Osteoblast (primary cell): Measurements from ENCODE around the gene ACSL5. TPM values are rescaled to one million over a fixed set of nuclear protein-coding genes. Genes with fewer than 3 reads are reported as not detected.

Experiments
- DNase-seq: peaks from one replicate; pipeline ENCODE4 v3.0.0; 2011; ENCODE audit warnings: low spot score, mixed read lengths; ENCODE audit not compliant: insufficient read length; ENCODE audit errors: missing footprints
- H2AFZ ChIP-seq: 2 replicates; pipeline ENCODE4 v1.6.0; 2011; ENCODE audit warnings: mild to moderate bottlenecking, low read length
- H3K27ac ChIP-seq: 2 replicates; pipeline ENCODE4 v1.5.1; 2011; ENCODE audit warnings: mild to moderate bottlenecking, low read depth, low read length, moderate library complexity
- H3K27me3 ChIP-seq: 2 replicates; pipeline ENCODE4 v1.6.0; 2012; ENCODE audit warnings: mild to moderate bottlenecking, control low read depth, inconsistent platforms, low read length, moderate library complexity; ENCODE audit not compliant: insufficient read depth
- H3K36me3 ChIP-seq: 2 replicates; pipeline ENCODE4 v1.5.1; 2011; ENCODE audit warnings: mild to moderate bottlenecking, low read length, control low read depth, moderate library complexity; ENCODE audit not compliant: insufficient read depth
- H3K4me1 ChIP-seq: 2 replicates; pipeline ENCODE4 v1.5.1; 2011; ENCODE audit warnings: mild to moderate bottlenecking, low read length, control low read depth, moderate library complexity; ENCODE audit not compliant: insufficient read depth
- H3K4me2 ChIP-seq: 2 replicates; pipeline ENCODE4 v1.6.0; 2011; ENCODE audit warnings: mild to moderate bottlenecking, low read length; ENCODE audit not compliant: insufficient read depth
- H3K4me3 ChIP-seq: fragments of 200-600 bp; sonication (generic); 3 replicates; pipeline ENCODE4 v1.5.1; 2012; ENCODE audit warnings: mild to moderate bottlenecking, low read length, inconsistent platforms; ENCODE audit not compliant: insufficient read depth
- H3K79me2 ChIP-seq: 2 replicates; pipeline ENCODE4 v1.6.0; 2012; ENCODE audit warnings: mild to moderate bottlenecking, low read length, control low read depth, inconsistent platforms; ENCODE audit not compliant: insufficient read depth
- H3K9me3 ChIP-seq: 2 replicates; pipeline ENCODE4 v1.5.1; 2011; ENCODE audit warnings: low read depth, low read length, control low read depth
- H4K20me1 ChIP-seq: 2 replicates; pipeline ENCODE4 v1.6.0; 2012; ENCODE audit warnings: mild to moderate bottlenecking, low read length, control low read depth; ENCODE audit not compliant: insufficient read depth
- total RNA-seq: library from RNA; depleted of rRNA; stranded (reverse); fragments of >200 nt; gene quantifications from 2 replicates; pipeline ENCODE4 v1.2.3, GENCODE V29; 2012
- TF ChIP-seq, protein P1 (sequence below): IDR thresholded peaks from 2 replicates; pipeline ENCODE4 v1.5.1; 2011; ENCODE audit warnings: mild to moderate bottlenecking, low read depth, low read length, moderate library complexity; ENCODE audit errors: extremely low read depth

The ACSL5 gene
- total RNA-seq, 1 donor, result 5.1 TPM

DNA sequence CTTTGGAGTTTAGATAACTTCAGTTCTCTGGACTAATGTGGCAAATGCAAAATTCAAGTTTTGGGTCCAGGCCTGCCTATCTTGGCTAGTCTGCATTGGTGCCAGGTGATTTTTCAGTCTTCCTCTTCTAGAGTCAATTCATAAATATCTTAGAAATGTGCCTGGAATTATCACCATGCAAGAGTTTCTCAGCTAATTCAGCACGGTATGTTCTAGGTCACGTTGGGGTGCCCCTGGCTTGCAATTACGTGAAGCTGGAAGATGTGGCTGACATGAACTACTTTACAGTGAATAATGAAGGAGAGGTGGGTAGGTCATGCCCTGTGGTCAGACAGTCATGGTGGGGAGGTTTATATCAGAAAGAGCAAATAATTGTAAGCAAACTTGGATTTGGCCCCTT is 47.8 kb downstream of the ACSL5 start:
- no peak for DNase-seq
- Histone ChIP-seq H3K4me2 (no peak overlapping the region), H2AFZ (no peak overlapping the region)

DNA sequence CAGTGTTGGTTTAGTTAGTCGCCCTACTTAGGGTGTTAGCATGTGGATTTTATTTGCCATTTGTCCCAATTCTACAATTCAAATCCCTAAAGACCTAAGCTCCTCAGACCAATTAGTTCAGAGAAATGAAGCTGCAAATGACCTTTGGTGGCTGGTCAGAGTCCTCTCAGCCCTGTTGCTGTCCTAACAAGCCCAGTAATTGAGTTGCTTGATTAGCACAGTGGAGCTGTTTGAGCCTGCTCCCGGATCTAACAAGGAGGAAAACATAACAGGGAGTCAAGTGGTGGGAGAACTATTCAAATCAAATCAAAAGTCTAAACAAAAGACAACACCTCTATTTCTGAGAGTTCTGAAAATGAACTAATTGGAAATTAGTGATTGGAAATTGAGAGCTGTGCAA is 50.7 kb downstream of the ACSL5 start:
- Histone ChIP-seq H3K36me3 (no peaks in the 10 kb centered on the region), H3K4me3 (no peak overlapping the region), H3K9me3 (no peaks in the 10 kb centered on the region), H3K27me3 (no peaks in the 10 kb centered on the region), H3K27ac (no peak overlapping the region), H3K4me1 (no peaks in the 10 kb centered on the region), H3K4me2 (no peak overlapping the region), H3K79me2 (no peaks in the 10 kb centered on the region), H4K20me1 (no peaks in the 10 kb centered on the region), H2AFZ (no peak overlapping the region)
- no peak for DNase-seq
- TF ChIP-seq, protein P1, sequence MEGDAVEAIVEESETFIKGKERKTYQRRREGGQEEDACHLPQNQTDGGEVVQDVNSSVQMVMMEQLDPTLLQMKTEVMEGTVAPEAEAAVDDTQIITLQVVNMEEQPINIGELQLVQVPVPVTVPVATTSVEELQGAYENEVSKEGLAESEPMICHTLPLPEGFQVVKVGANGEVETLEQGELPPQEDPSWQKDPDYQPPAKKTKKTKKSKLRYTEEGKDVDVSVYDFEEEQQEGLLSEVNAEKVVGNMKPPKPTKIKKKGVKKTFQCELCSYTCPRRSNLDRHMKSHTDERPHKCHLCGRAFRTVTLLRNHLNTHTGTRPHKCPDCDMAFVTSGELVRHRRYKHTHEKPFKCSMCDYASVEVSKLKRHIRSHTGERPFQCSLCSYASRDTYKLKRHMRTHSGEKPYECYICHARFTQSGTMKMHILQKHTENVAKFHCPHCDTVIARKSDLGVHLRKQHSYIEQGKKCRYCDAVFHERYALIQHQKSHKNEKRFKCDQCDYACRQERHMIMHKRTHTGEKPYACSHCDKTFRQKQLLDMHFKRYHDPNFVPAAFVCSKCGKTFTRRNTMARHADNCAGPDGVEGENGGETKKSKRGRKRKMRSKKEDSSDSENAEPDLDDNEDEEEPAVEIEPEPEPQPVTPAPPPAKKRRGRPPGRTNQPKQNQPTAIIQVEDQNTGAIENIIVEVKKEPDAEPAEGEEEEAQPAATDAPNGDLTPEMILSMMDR, result no peak

More for the DNA sequence above, 47.8 kb downstream of the ACSL5 start:
- no peak overlapping the region for H3K27ac ChIP-seq
- no peaks in the 10 kb centered on the region for H3K9me3 ChIP-seq
- H3K36me3 ChIP-seq, result no peaks in the 10 kb centered on the region
- H3K4me1 ChIP-seq, result no peaks in the 10 kb centered on the region
- H3K27me3 ChIP-seq, result no peaks in the 10 kb centered on the region
- no peaks in the 10 kb centered on the region for H4K20me1 ChIP-seq
- H3K79me2 ChIP-seq, result no peaks in the 10 kb centered on the region
- TF ChIP-seq, protein P1, result no peak
- H3K4me3 ChIP-seq, result no peak overlapping the region

DNA sequence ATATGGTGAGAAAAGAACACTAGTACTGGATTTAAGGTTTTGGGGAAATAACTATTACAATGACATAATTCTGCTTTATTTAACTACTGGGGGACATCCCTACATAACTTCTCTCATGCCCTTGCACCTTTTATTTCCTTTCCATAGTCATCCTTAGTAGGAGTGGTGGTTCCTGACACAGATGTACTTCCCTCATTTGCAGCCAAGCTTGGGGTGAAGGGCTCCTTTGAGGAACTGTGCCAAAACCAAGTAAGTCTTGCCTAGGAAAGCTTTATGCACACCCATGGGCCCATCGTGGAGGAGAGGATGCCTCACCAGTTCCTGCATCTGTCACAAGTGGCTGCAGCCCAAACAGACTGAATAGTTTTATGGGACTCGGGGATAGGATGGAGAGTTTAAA is 52.2 kb downstream of the ACSL5 start:
- no peaks in the 10 kb centered on the region for H4K20me1 ChIP-seq
- H3K27ac ChIP-seq, result no peak overlapping the region
- H3K36me3 ChIP-seq, result peaks cover 3% of the 10 kb centered on the region
- no peak overlapping the region for H2AFZ ChIP-seq
- no peaks in the 10 kb centered on the region for H3K4me1 ChIP-seq
- no peak overlapping the region for H3K4me3 ChIP-seq
- TF ChIP-seq, protein P1, result no peak
- H3K79me2 ChIP-seq, result no peaks in the 10 kb centered on the region
- DNase-seq, result no peak
- no peak overlapping the region for H3K4me2 ChIP-seq
- no peaks in the 10 kb centered on the region for H3K9me3 ChIP-seq
- H3K27me3 ChIP-seq, result no peaks in the 10 kb centered on the region

GRCh38 chr10:112429147-112429546 is 55.2 kb downstream of the ACSL5 start:
- Histone ChIP-seq H2AFZ (no peak overlapping the region), H3K4me1 (no peaks in the 10 kb centered on the region), H3K36me3 (peaks cover 30% of the 10 kb centered on the region), H3K27me3 (no peaks in the 10 kb centered on the region), H3K4me3 (no peak overlapping the region), H3K4me2 (no peak overlapping the region), H3K9me3 (no peaks in the 10 kb centered on the region), H3K79me2 (no peaks in the 10 kb centered on the region), H4K20me1 (no peaks in the 10 kb centered on the region), H3K27ac (no peak overlapping the region)
- no peak for DNase-seq
- TF ChIP-seq, protein P1, result no peak
